K562 (cell line): Measurements from ENCODE around the gene ANKRD12. TPM values are rescaled to one million over a fixed set of nuclear protein-coding genes. Genes with fewer than 3 reads are reported as not detected.

Source experiments
- ATAC-seq: fragments of 200-7000 bp; cut with Tn5 transposase; 3 replicates; pipeline ENCODE4 v1.9.1; 2020; ENCODE audit warnings: moderate library complexity
- BruUV-seq: library from RNA; stranded (reverse); fragments of 400-500 nt; replicated peaks from 2 replicates; lab custom pipeline; 2021; lab: Mats Ljungman, UMichigan
- CTCF ChIA-PET: fragments of 300-600 bp; formaldehyde crosslinking; extraction: SDS; loops from one replicate; lab custom pipeline; 2021; ENCODE audit warnings: low intra/inter-chr PET ratio; lab: Yijun Ruan, JAX
- POLR2A ChIA-PET: fragments of 300-600, 350-650 bp; sonication (Branson Sonifier 250); formaldehyde crosslinking; extraction: SDS; loops from one replicate; lab custom pipeline; 2021; ENCODE audit warnings: antibody characterized with exemption, inconsistent platforms; lab: Yijun Ruan, JAX
- DNase-seq, 4 experiments: peaks; one replicate each; pipeline versions ENCODE4 v3.0.0 to v3.0.0-alpha.2; 2011 to 2018; ENCODE audit warnings: low spot score in 3 of 4, mixed read lengths in 3 of 4; ENCODE audit errors: extremely low read depth in 1 of 4
- FAIRE-seq: peaks from 2 replicates; lab custom pipeline; 2011; peaks lifted over from hg19 to GRCh38; lab: Jason Lieb, UNC
- H2AFZ ChIP-seq: 2 replicates; pipeline ENCODE4 v1.6.0; 2011; ENCODE audit warnings: low read depth, low read length, control low read depth, inconsistent platforms
- H3K27ac ChIP-seq: fragments of 200-600 bp; 3 replicates; pipeline ENCODE4 v1.8.0; 2011; ENCODE audit warnings: low read depth, mild to moderate bottlenecking, control low read depth, inconsistent platforms, low read length, moderate library complexity, mixed read lengths; ENCODE audit errors: extremely low read depth
- H3K27me3 ChIP-seq, 2 experiments: fragments of 300-600 bp in 1 of 2; 2 replicates in 1 of 2; 3 replicates in 1 of 2; pipeline versions ENCODE4 v1.6.0 to v1.8.0; 2011; ENCODE audit warnings: inconsistent platforms in 2 of 2, low read length in 2 of 2, mild to moderate bottlenecking in 1 of 2, mixed read lengths in 1 of 2, moderate library complexity in 1 of 2; ENCODE audit not compliant: control insufficient read depth in 2 of 2, insufficient read depth in 2 of 2
- H3K36me3 ChIP-seq: fragments of 300-600 bp; 3 replicates; pipeline ENCODE4 v1.8.0; 2011; ENCODE audit warnings: mild to moderate bottlenecking, low read length, inconsistent platforms; ENCODE audit not compliant: control insufficient read depth, insufficient read depth
- H3K4me1 ChIP-seq, 2 experiments: fragments of 200-600 bp in 1 of 2; replicated peaks in 1 of 2; 2 replicates in 1 of 2; 3 replicates in 1 of 2; pipeline versions ENCODE4 v1.5.1 to v1.8.0; 2011; ENCODE audit warnings: inconsistent platforms in 2 of 2, low read length in 2 of 2, mild to moderate bottlenecking in 1 of 2, mixed read lengths in 1 of 2, moderate library complexity in 1 of 2; ENCODE audit not compliant: control insufficient read depth in 2 of 2, insufficient read depth in 2 of 2
- H3K4me2 ChIP-seq: 2 replicates; pipeline ENCODE4 v1.6.1; 2011; ENCODE audit warnings: low read length, control low read depth, inconsistent platforms, mixed read lengths; ENCODE audit not compliant: insufficient read depth
- H3K4me3 ChIP-seq: fragments of 200-600 bp; sonication (generic), shearing (Covaris generic); 2 replicates; pipeline ENCODE4 v1.5.1; 2016; ENCODE audit warnings: control low read depth, inconsistent platforms
- H3K79me2 ChIP-seq: fragments of 200-600 bp; 3 replicates; pipeline ENCODE4 v1.8.0; 2011; ENCODE audit warnings: low read length, inconsistent platforms; ENCODE audit not compliant: control insufficient read depth, insufficient read depth
- H3K9ac ChIP-seq, 2 experiments: 2 replicates each; pipeline versions ENCODE4 v1.6.0 to v1.6.1; 2011; ENCODE audit warnings: low read depth in 2 of 2, low read length in 2 of 2, control low read depth in 1 of 2, inconsistent platforms in 1 of 2, mild to moderate bottlenecking in 1 of 2, mixed read lengths in 1 of 2; ENCODE audit not compliant: insufficient read depth in 1 of 2
- H3K9me1 ChIP-seq: one replicate; pipeline ENCODE4 v1.6.0; 2011; ENCODE audit warnings: inconsistent platforms, mild to moderate bottlenecking, low read length, moderate library complexity; ENCODE audit not compliant: control insufficient read depth, insufficient read depth
- H3K9me3 ChIP-seq: replicated peaks from 2 replicates; pipeline ENCODE4 v1.5.1; 2011; ENCODE audit warnings: low read depth, low read length, inconsistent platforms; ENCODE audit not compliant: control insufficient read depth, insufficient read depth
- H4K20me1 ChIP-seq: replicated peaks from 2 replicates; pipeline ENCODE4 v1.6.1; 2011; ENCODE audit warnings: low read length, inconsistent platforms, mixed read lengths; ENCODE audit not compliant: control insufficient read depth, insufficient read depth
- CEBPB ChIP-seq: fragments of 450-650 bp; IDR thresholded peaks from 2 replicates; pipeline ENCODE4 v1.6.1; 2016; ENCODE audit warnings: missing genetic modification characterization, missing compliant biosample characterization
- CXXC5 ChIP-seq: fragments of 250-450 bp; sonication (Bioruptor Pico); IDR thresholded peaks from 2 replicates; pipeline ENCODE4 v1.8.0; 2022; ENCODE audit warnings: inconsistent platforms, mild to moderate bottlenecking, moderate library complexity
- RBM25 ChIP-seq: fragments of 200-400 bp; formaldehyde crosslinking; IDR thresholded peaks from 2 replicates; pipeline ENCODE4 v1.6.1; 2018; ENCODE audit warnings: low read length, low read depth, moderate library complexity; ENCODE audit not compliant: severe bottlenecking
- RHOXF2B ChIP-seq: fragments of 250-450 bp; sonication (Bioruptor Pico); conservative IDR thresholded peaks from 2 replicates; pipeline ENCODE4 v1.5.1; 2021
- SMARCA5 ChIP-seq: fragments of 450-650 bp; IDR thresholded peaks from 2 replicates; pipeline ENCODE4 v1.6.1; 2016
- YBX1 ChIP-seq: fragments of 450-650 bp; IDR thresholded peaks from 2 replicates; pipeline ENCODE4 v1.7.1; 2016; ENCODE audit warnings: mild to moderate bottlenecking
- ZFP30 ChIP-seq: fragments of 250-450 bp; sonication (Bioruptor Pico); IDR thresholded peaks from 2 replicates; pipeline ENCODE4 v1.8.0; 2022; ENCODE audit warnings: moderate library complexity, mild to moderate bottlenecking, inconsistent platforms, borderline replicate concordance
- whole genome bisulfite sequencing: fragments of 100-300 bp; shearing (Covaris generic); methylation state at CpG from one replicate; pipeline ENCODE4 v1.1.6; 2016; ENCODE audit warnings: low coverage, mixed read lengths; ENCODE audit not compliant: insufficient coverage; ENCODE audit errors: missing lambda C conversion rate; 5-methylcytosine and 5-hydroxymethylcytosine counted together
- in situ Hi-C: fragments of 300-500 bp; cut with MboI; formaldehyde crosslinking; loops from 4 replicates; pipeline ENCODE4 v1.15.0; 2018; ENCODE audit warnings: inconsistent platforms, mixed read lengths
- intact Hi-C: fragments of 100-400 bp; cut with micrococcal nuclease; formaldehyde crosslinking; loops from 2 replicates; pipeline ENCODE4 v1.14.2; 2022
- polyA plus RNA-seq, 8 experiments: library from polyadenylated mRNA; depleted of rRNA in 4 of 8; stranded (reverse) in 5 of 8; unstranded in 3 of 8; fragments of >200 nt; fragmentation: Nextera tagmentation in 2 of 8; fragmentation: Illumina TruSeq in 1 of 8; extraction: Ambion mirVana in 2 of 8; extraction: Trizol in 1 of 8; gene quantifications; 2 replicates each; pipeline versions ENCODE4 v1.2.1 to v1.2.3, GENCODE V29; 2011 to 2014; ENCODE audit warnings: inconsistent platforms in 1 of 8, missing spikeins in 1 of 8
- total RNA-seq, 7 experiments: library from RNA; depleted of rRNA in 6 of 7; stranded (reverse); fragments of >200 nt in 6 of 7; fragmentation: Illumina TruSeq in 2 of 7; extraction: Trizol in 2 of 7; gene quantifications; 2 replicates each; pipeline versions ENCODE4 v1.2.1 to v1.2.3, GENCODE V29; 2011 to 2021; ENCODE audit warnings: low replicate concordance in 1 of 7
- TF ChIP-seq, protein P1 (sequence below): fragments of 450-650 bp; IDR thresholded peaks from 2 replicates; pipeline ENCODE4 v1.6.1; 2017; ENCODE audit warnings: mild to moderate bottlenecking, moderate library complexity
- TF ChIP-seq, protein P2 (sequence below): fragments of 250-450 bp; sonication (Bioruptor Pico); IDR thresholded peaks from 2 replicates; pipeline ENCODE4 v1.4.0; 2020

Gene ANKRD12
- total and polyA plus RNA-seq, 9 of the 15 experiments (the other 6 are each of a cell fraction or from before 2014, with no cell fraction given): 6.6 to 28.2 (median 16.0) TPM

DNA sequence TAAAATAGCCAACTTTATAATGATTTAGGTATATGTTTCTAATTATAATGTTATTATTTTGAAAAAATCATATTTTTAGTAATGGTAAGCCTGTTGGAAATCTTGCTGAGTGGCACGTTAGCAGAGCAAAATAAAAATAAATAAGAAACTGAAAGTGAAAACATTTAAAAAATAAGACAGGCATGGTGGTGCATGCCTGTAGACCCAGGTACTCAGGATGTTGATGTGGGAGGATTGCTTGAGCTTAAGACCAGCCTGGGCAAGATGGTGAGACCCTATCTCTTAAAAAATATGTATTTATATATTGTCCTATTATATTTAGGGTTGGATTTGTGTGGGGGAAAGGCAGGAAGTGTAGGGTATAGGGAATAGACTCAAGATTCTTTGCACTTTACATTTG lies 15.8 kb upstream of the ANKRD12 start:
- intact Hi-C loops (no loop called here), in situ Hi-C loops (no loop called here)
- Histone ChIP-seq H4K20me1 (0 out of 2 replicates have a peak, but pooled peaks cover 4% of the 10 kb centered on the region), H3K27me3 (no peaks in the 10 kb centered on the region), H2AFZ (no peak overlapping the region), H3K9ac (no peak overlapping the region), H3K27ac (no peak overlapping the region), H3K9me3 (no peaks in the 10 kb centered on the region), H3K4me3 (no peak overlapping the region), H3K79me2 (peaks cover 93% of the 10 kb centered on the region), H3K36me3 (peaks cover 88% of the 10 kb centered on the region), H3K9me1 (no peaks in the 10 kb centered on the region), H3K4me2 (no peak overlapping the region), H3K4me1 (peaks cover 8 to 33% of the 10 kb centered on the region in 2 experiments; a peak in 4 of 5 replicates)
- BruUV-seq: no TSS peak
- ChIA-PET CTCF (no interaction called here), POLR2A (interaction anchor here (1.1 to 2.0 kb wide), 3 partner anchors 11 to 33 kb away, joined by 3 to 9 read pairs (median 8); no protein-coding TSS in a partner anchor)
- no peak for DNase-seq
- ATAC-seq: no peak
- no peak for FAIRE-seq
- 95% methylated on average over 1 of the region's 1 CpG for WGBS
- no peak for TF ChIP-seq RHOXF2B (CRISPR knock-in tag)
- TF ChIP-seq, protein P1, sequence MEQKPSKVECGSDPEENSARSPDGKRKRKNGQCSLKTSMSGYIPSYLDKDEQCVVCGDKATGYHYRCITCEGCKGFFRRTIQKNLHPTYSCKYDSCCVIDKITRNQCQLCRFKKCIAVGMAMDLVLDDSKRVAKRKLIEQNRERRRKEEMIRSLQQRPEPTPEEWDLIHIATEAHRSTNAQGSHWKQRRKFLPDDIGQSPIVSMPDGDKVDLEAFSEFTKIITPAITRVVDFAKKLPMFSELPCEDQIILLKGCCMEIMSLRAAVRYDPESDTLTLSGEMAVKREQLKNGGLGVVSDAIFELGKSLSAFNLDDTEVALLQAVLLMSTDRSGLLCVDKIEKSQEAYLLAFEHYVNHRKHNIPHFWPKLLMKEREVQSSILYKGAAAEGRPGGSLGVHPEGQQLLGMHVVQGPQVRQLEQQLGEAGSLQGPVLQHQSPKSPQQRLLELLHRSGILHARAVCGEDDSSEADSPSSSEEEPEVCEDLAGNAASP: 0 out of 2 replicates have a peak, but pooled peaks have one; percentile 20

DNA sequence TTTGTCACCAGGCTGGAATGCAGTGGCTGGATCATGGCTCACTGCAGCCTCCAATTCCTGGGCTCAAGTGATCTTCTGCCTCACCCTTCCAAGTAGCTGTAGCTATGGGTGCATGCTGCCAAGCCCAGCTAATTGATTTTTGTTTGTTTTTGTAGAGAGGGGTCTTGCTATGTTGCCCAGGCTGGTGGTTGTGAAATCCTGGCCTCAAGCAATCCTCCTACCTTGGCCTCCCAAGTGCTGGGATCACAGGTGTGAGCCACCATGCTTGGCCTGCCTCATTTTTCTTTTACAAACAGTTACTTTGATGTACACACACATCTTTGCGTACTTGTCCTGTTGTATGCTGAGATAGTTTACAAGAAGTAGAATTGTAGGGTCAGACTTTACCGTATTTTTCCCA lies 13.1 kb upstream of the ANKRD12 start:
- Histone ChIP-seq H3K4me3 (no peak overlapping the region), H3K4me1 (peaks cover 0 to 6% of the 10 kb centered on the region in 2 experiments; a peak in 3 of 5 replicates), H4K20me1 (no peaks in the 10 kb centered on the region), H3K27ac (no peak overlapping the region), H3K9me3 (no peaks in the 10 kb centered on the region), H2AFZ (no peak overlapping the region), H3K9ac (no peak overlapping the region), H3K36me3 (peaks cover 94% of the 10 kb centered on the region), H3K4me2 (no peak overlapping the region), H3K79me2 (peaks cover 78% of the 10 kb centered on the region), H3K9me1 (no peaks in the 10 kb centered on the region), H3K27me3 (no peaks in the 10 kb centered on the region)
- in situ Hi-C loops: no loop called here
- intact Hi-C loops: no loop called here
- CTCF ChIA-PET: no interaction called here
- no peak for DNase-seq
- POLR2A ChIA-PET: interaction anchor here (2.4 kb wide), 1 partner anchor 10 kb away, joined by 9 read pairs; no protein-coding TSS in a partner anchor
- BruUV-seq: no TSS peak
- no peak for FAIRE-seq
- ATAC-seq: no peak
- 100% methylated on average over 2 of the region's 2 CpGs for WGBS
- TF ChIP-seq, protein P2, sequence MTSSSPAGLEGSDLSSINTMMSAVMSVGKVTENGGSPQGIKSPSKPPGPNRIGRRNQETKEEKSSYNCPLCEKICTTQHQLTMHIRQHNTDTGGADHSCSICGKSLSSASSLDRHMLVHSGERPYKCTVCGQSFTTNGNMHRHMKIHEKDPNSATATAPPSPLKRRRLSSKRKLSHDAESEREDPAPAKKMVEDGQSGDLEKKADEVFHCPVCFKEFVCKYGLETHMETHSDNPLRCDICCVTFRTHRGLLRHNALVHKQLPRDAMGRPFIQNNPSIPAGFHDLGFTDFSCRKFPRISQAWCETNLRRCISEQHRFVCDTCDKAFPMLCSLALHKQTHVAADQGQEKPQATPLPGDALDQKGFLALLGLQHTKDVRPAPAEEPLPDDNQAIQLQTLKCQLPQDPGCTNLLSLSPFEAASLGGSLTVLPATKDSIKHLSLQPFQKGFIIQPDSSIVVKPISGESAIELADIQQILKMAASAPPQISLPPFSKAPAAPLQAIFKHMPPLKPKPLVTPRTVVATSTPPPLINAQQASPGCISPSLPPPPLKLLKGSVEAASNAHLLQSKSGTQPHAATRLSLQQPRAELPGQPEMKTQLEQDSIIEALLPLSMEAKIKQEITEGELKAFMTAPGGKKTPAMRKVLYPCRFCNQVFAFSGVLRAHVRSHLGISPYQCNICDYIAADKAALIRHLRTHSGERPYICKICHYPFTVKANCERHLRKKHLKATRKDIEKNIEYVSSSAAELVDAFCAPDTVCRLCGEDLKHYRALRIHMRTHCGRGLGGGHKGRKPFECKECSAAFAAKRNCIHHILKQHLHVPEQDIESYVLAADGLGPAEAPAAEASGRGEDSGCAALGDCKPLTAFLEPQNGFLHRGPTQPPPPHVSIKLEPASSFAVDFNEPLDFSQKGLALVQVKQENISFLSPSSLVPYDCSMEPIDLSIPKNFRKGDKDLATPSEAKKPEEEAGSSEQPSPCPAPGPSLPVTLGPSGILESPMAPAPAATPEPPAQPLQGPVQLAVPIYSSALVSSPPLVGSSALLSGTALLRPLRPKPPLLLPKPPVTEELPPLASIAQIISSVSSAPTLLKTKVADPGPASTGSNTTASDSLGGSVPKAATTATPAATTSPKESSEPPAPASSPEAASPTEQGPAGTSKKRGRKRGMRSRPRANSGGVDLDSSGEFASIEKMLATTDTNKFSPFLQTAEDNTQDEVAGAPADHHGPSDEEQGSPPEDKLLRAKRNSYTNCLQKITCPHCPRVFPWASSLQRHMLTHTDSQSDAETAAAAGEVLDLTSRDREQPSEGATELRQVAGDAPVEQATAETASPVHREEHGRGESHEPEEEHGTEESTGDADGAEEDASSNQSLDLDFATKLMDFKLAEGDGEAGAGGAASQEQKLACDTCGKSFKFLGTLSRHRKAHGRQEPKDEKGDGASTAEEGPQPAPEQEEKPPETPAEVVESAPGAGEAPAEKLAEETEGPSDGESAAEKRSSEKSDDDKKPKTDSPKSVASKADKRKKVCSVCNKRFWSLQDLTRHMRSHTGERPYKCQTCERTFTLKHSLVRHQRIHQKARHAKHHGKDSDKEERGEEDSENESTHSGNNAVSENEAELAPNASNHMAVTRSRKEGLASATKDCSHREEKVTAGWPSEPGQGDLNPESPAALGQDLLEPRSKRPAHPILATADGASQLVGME: no peak
- TF ChIP-seq CEBPB (tag) (peak; percentile 49; the same call in 1 of the 2 replicates), ZFP30 (CRISPR knock-in tag) (no peak), RBM25 (peak; percentile 41), YBX1 (no peak), CXXC5 (CRISPR knock-in tag) (no peak), SMARCA5 (peak; percentile 29; the same call in 1 of the 2 replicates)
